M059J (cell line): ENCODE data around the gene C2CD2. TPM values are rescaled to one million over a fixed set of nuclear protein-coding genes. Genes with fewer than 3 reads are reported as not detected.
A peak's percentile ranks its signal among the peaks of the same experiment; 100 is the strongest.
"Not testable (repeated sequence)": the region's sequence is repeated elsewhere in the genome, so short reads cannot be mapped to it uniquely, and the experiment has no call there.

Experiments
- DNase-seq: peaks from one replicate; pipeline ENCODE4 v3.0.0-alpha.2; 2012; ENCODE audit warnings: low read depth
- total RNA-seq: library from RNA; depleted of rRNA; stranded (reverse); fragments of >200 nt; shearing (Covaris generic); gene quantifications from 2 replicates; pipeline ENCODE4 v1.2.3, GENCODE V29; 2014

The C2CD2 gene
- total RNA-seq, 1 experiment from 2014 or later: 32.1 TPM

DNA sequence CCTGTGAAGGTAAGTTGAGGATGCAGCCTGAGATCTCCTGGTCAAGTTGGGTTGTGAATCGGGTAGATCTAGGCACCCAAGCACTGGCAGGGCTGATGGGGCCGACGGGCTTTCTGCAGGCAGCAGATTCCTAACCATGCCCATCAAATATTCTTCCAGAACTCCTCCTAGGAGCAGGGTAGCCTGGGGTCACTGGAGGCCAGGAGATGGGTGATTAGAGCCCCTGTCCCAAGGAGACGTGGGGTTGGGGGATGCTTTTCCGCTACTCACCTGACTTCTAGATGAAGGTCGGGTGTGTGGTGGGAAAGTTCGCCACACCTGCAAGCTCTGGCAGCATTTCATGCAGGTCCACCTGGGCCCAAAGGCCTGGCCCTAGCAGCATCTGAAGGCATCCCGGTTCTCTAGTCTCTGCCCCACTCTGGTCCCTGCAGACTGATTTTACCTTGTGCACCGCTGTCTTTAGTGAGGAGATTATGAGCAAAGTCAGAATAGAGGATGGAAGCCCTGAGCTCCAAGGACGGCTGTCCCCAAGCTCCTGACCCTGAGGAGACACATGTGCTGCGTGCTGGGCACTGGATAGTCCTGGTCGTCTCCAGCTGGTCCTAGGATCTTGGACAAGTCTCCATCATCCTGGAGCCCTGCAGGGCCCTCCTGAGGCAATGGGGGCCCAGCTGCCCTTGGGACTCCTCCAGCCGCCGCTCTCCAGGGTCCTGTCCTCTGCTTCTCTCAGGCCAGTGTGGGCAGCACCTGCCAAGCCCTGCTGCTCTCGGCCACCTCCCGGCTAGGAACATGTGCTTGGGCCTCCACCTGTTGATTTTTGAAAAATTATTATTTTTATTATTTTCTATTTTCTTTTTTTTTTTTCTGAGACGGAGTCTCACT is 21.8 kb upstream of the C2CD2 start:
- no peak for DNase-seq

DNA sequence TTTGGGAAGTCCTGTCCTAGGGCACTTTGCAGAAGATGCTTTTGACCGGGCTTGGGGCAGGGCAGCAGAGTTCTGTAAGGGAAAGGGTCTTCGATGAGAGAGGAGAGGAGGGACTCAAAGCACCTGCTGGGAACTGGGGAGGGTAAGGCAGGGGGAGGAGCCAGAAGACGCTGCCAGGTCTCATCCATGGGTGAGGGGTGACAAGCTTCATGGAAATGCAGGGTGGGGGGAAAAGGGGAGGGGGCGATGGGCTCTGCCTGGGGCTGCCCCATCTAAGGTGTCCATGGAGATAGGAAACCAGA is 20.9 kb upstream of the C2CD2 start:
- no peak for DNase-seq

DNA sequence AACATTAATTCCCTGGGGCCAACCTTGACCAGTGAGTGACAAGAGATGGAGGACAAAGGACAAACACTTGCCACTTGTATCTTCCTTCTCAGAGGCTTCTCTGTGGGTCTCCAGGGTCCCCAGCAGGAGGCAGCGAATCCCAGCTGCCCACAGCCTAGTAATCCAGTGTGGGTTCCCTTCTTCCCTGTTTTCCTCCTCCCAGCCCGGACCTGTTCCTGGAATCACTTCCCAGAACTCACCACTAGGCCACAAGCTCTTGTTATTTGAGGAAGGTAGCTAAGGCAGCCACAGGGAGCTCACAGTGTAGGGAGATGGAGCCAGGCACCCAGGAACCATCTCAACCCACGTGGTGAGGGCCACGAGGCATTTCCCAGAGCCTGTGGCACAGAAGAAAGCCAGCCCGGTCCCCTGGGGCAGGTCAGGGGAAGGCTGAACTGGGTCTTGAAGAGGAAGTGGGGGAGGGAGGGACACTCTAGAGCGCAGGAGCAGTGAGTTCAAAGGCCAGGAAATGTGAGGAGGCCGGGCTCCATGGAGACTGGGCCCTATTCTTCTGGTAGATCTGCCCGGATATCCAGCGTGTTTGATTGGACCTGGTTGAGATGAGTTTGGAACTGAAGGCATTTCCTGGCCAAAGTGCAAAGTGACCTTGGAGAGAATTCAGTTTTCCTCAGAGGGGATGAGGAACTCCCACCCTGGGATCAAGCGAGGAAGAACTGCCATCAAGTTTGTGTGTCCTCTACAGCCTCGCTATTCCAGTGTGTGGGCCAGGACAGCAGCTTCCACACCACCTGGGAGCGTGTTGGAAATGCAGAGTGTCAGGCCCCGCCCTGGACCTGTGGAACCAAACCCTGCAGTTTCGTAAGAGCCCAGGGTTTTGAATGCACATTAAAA is 20.3 kb upstream of the C2CD2 start:
- no peak for DNase-seq

DNA sequence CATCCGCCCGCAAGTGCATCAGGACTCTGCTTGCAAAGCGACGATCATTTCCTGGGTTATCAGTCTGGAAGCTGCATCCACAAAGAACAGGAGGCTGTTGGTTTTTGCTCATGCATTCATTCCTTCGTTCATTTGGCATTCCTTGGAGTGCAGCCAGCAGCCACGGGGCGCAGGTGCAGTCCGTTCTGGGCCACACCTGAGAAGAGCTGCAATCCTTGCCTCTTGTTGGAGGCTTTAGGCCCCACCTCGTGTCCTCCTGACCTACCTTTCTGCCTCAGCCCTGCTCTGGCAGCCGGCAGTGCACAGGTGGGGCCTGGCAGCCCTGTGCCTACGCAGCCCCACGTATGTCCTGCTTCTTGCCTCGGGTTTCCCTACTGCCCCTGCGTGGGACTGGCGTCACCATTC is 19.6 kb upstream of the C2CD2 start:
- DNase-seq: no peak

DNA sequence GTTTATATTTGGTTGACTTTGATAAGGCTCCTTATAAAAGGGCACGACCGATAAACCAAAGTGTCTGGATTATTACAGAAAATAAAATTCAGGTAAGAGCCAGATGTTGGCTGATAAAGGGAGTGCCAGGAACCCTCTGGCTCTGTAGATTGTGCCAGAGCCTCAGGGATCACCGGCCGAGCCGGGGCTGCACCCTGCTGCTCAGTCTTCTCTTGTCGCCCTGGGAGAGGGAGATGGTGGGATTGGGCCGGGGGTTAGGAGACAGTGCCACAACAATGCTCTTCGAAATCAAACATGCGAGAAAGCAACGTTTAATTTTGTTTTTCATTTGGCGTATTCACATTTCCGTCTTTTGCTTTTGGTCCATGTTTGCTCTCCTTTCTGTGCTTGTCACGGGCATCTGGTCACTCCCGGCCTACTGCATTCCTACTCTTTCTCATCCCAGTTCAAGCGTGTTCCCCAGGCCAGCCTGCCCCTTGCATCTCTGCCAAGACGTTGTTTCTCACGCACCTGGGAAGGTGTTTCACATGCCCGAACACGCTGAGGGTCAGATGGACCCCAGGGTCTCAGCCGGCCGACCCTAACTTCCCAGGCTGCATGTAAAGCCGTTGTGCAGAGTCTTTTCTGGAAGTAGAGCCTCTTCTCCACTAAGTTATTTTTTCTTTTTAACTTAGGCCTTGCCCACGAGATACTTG is 18.8 kb upstream of the C2CD2 start:
- no peak for DNase-seq

DNA sequence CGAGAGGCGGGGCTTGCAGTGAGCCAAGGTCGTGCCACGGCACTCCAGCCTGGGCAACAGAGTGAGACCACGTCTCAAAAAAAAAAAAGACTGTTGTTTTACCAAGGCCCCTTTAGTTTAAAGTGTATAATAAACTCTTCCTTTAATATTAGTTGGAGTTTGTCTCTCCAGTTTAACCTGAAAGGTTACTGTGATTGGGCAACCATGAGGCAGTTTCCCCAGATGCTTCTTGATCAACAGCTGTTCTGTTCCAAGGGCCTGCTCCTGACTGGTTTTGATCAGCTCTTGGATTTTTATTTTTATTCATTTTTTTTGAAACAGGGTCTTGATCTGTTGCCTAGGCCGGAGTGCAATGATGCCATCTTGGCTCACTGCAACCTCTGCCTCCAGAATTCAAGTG is 18.1 kb upstream of the C2CD2 start:
- DNase-seq: no peak

DNA sequence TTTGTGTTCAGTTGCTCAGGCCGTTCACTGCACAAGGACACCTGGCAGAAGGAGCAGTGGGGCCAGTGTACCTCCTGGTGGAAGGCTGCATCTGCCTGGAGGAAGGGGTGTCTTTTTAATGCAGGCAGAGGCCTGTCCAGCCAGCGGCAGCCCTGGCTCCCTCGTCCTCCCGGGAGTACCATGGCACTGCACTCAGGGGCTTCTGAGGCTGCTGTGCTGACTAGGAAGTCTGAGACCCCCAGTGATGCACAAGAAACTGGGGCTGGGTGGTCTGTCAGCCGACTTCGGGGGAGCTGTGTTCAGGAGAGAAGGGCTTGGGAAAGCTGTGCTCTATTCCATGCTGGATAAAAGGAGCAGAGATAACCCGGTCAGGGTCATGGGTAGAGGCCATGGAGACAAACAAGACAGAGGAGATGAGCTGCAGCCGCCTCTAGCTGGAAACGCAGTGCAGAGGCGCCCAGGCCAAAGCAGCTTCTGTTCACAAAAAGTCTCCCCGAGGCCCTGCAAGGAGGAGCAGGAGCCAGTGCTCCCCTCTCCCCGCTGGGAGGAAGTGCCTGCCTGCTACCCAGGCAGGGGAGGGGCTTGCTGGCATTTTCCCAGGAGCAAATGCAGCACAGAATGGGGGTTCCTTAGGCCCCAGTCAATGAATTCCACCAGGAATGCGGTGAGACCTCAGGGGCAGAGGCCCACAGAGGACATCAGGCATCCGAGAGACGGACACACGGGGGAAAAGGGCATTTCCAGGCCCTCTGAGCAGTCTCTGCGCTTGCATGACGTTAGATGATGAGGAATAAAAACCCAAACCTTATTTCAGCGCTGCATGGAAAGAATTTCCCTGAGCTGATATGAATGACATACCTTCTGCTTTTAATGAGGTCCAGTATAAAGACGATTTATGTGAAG is 17.2 kb upstream of the C2CD2 start:
- no peak for DNase-seq

DNA sequence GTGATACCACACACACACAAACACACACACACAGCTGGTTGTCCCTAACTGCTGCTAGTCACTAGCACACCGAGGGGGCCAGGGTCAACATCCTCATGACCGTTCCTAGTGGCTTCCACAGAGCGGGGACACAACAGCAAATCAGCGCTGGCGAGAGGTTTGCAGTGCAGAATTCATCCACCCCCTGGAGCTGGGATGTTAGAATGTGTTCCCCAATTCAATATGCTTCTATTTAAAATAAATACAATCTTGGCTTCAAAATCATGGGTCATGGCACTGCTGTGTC is 16.2 kb upstream of the C2CD2 start:
- no peak for DNase-seq

DNA sequence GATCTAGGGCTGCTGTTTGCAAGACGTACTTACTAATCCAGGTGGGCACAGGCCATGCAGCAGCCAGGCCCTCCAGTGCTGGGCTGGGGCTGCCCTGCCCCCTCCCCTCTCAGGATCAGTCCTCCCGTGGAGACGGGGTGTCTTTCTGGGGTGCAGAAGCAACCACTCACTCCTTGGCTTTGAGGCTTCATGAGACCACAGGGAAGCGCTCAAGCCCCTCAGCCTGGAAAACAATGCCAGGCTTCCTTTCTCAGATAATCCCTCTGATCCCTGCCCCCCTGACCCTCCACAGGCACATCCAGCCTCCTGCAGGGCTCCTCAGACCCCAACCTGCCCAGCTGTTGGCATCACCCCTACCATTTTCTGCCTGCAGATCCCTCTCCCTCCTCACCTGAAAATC is 13.9 kb upstream of the C2CD2 start:
- DNase-seq: no peak

DNA sequence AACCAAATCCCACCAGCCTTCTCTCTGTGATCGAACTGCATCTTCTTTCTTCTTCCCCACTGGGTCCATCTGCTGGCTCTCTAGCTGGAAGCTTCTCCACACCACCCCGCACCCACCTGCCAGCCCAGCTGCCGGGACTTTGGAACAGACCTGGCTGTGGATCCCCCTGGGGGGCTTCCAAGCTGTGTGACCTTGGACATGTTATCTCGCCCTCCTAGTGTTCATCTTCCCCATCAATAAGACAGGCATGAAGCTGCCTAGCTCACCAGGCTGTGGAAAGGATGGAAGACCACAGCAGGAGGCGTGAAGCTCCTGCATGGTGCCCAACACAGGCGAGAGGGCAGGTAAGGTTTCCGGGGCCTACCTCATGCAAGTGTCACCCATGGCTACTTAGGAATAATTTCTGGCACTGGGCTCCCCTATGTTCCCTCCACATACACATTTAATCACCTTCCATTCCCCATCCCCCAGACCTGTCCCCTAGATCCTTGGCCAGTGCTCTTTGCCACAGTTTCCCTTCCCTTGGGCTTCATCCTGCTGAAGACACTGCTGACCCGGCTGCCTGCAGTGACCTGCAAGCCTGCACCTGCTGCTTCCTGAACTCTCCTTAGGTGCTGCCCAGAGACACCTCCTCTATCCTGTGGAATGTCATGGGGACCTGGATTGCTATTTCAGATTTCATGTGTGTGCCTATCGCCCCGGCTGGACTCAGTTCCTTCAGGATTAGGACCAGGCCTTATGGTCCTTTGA is 13.2 kb upstream of the C2CD2 start:
- DNase-seq: no peak

DNA sequence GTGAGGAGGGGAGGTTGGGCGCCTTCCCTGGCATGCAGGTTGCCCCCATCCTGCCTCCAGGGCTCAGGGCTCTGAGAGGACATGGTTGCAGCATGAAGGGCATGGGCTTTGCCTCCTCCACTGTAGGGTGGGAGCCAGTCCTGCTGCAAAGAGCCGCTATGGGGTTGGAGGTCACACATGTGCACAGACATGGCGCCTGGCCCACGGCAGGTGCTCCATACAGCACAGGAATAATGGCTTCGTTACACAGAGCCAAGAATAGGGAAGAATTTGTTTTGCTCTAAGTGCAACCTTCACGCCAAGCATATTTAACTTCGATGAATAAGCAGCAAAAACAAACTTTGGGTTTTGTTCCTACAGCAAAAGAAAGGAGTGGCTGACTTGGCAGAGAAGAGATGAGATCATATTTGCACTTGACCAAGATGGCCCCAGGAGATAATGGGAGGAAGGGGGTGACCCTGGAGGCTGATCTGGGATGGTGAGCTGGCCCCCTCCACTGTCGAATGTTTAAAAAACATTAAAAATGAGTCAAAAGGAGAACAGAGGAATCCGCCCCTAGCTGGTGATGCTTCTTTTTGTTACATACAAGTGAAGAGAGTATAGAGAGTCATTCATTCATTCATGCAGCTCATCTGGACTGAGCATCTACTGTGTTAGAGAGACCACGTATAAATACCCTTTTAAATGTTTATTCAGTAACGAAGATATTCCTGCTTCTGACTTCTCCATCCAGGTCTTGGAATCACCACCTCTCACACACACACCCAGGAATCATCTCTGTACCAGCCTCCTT is 12.4 kb upstream of the C2CD2 start:
- peak; percentile 90 for DNase-seq

DNA sequence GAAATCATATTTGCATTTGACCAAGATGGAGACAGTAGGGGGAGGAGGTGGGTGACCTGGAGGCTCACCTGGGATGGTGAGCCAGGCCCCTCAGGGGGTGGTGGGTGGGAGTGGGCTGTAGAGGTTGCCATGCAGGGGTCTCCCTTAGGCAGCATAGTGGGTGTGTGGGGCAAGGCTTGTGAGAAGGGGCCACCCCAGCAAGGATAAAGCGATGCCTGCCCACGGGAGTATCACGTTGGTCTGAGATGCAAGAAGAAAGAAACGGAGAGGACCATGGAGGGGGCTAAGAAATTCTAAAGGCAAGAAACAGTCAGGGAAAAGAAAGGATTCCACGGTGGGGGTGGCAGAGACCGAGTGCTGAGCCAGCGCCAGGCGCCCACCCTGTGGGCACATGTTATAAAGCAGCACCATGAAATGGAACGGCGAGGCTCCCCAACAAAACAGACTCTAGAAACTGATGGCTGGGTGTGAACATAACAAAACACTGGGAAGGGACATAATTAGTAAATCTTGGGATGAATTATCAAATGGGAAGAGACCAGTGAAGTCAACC is 11.7 kb upstream of the C2CD2 start:
- DNase-seq: no peak

DNA sequence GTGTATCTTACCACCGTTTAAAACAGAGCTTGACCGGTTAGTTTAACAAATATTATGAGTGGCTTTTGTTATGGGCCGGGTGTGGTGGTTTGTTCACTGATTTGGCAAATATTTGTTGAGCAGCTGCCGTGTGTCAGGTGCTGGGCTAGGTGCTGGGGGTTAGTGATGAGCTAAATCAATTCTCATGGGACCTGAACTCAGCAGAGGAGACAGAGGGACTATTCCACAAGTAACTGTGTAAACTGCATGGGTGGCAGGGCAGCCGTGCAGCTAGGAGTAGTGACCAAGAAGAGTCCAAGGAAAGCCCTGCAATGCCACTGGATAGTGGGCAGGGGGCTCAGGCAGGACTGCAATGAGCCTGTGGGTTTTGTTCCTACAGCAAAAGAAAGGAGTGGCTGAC is 11.2 kb upstream of the C2CD2 start:
- DNase-seq: no peak

DNA sequence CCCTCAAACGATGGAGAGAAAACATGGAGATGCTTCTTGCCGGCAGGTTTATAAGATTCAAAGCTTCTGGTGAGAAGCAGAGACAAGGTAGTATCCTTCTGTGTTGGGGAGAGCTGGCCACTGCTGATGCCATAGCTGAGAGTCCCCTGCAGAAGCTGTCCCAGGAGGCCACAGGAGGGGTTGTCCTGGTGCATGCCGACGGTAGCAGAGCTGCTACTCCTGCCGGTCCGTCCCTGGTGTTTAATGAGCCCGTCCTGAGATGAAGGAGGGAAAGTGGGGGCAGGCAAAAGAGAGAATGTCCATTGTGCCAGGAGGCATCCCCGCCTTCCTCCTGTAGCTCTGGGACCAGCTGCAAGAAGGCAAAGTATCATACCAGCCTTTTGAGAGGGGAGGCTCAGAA is 10.4 kb upstream of the C2CD2 start:
- DNase-seq: no peak

DNA sequence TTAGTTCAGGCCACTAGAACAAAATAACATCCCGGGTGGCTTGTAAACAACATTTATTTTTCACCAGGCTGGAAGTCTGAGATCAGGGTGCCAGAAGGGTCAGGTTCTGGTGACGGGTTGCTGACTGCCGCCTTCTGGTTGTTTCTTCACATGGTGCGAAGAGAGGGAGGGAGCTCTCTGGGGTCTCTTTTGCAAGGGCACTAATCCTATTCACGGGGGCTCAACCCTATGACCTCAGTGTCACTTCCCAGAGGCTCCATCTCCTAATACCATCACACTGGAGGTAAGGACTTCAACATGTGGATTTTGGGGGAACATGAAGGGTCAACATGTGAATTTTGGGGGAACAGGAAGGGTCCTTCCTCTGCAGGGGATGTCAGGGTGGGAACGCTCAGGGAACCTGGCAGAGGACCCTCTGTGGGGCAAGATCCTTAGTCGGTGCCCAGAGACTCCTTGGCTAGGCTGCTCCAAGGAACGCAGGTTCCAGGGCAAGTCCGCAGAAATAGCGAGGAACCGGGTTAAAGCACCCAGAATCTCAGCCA is 8.7 kb upstream of the C2CD2 start:
- no peak for DNase-seq

DNA sequence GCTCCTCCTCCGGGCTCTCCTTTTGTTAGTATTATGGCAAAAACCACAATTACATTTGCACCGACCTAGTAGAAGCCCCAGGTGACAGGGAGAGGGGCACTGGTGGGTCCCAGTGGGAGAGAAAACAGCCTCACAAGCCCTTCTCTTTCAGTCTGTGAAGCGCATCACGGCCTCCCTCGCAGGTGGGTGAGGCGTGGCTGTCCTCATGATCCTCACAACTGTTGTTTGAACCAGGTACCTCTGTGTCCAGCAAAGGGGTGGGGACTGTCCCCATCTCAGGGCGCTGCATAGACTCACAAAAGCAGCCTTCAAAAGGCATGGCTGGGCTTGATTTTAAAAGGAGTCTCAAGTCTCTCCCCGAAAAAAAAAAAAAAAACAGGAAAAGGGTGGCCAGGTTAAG is 7.9 kb upstream of the C2CD2 start:
- DNase-seq: no peak

DNA sequence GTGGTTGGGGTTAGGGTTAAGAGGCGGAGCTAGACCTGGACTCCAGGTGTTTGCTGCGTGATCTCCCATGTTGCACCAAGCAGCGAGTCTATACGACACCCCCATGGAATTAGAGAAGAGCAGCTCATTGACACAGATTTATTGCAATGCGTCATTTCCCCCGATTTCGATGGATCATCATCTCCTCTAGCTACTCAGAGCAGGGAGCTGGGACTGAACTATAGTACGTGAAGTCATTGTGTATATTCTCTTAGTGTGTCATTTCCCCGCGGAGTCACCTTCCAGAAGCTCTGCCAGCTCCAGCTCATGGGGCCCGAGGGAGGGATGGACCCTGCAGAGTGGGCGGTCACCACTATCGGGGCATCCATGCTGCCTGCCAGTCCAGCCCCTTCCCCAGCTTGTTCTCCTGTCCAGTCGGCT is 7.5 kb upstream of the C2CD2 start:
- DNase-seq: peak; percentile 53

DNA sequence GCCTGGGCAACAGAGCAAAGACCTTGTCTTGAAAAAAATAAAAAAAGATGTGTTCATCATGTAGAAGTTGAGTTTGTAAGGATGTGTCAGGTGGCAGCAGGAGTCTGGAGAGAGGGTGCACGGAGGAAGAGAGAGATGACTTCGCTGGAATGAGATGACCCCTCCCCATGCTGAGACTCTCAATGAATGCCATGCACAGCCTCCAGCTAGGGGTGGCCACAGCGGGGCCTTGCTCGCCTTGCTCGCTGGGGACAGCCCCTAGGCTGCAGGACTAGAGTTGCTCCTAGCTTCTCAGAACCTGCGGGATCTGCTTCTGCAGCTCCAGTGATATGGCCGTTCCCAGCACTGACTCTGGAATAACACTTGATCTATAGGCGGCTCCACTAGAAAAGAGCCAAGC is 6.6 kb upstream of the C2CD2 start:
- no peak for DNase-seq

DNA sequence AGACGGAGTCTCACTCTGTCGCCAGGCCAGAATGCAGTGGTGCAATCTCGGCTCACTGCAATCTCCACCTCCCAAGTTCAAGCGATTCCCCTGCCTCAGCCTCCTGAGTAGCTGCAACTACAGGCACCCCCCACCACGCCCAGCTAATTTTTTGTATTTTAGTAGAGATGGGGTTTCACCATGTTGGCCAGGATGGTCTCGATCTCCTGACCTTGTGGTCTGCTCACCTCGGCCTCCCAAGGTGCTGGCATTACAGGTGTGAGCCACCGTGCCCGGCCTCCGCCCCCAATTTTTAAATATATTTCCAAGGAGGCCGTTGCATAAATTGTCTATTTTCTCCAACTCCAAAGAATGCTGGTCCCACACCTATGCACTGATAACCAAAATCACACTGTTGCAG is 5.9 kb upstream of the C2CD2 start:
- DNase-seq: not testable (repeated sequence)
